Right ventricle myocardium inferior (tissue), 1 donor: ENCODE results near the gene CENPN. TPM values are rescaled to one million over a fixed set of nuclear protein-coding genes. Genes with fewer than 3 reads are reported as not detected.
A peak's percentile ranks its signal among the peaks of the same experiment; 100 is the strongest.

ENCODE experiments used
- ATAC-seq: fragments of 200-7000 bp; cut with Tn5 transposase; one replicate; pipeline ENCODE4 v1.9.1; 2020; ENCODE audit warnings: mild to moderate bottlenecking, moderate library complexity
- DNase-seq: peaks from one replicate; pipeline ENCODE4 v3.0.0; 2021; ENCODE audit errors: missing footprints
- intact Hi-C: fragments of 100-400 bp; cut with DNase I; formaldehyde crosslinking; loops from one replicate; pipeline ENCODE4 v1.11.0; 2022
- total RNA-seq: library from RNA; stranded (reverse); fragmentation: NEBNext Ultra II Directional; extraction: Animal tissue kit (Norgen Biotek cat#: 25700); gene quantifications from one replicate; pipeline ENCODE4 v1.2.1, GENCODE V29; 2021
- donor health status: DM: no; HTN: yes; CAD: no; lungs with severe emphysema.

CENPN gene
- total RNA-seq, 1 donor from 2014 or later: 8.9 TPM

- intact Hi-C loops: no loop called here
- DNase-seq: no peak
- ATAC-seq: no peak
These were observed 17.2 kb upstream of the CENPN start for GRCh38 chr16:80989801-80990200.

GRCh38 chr16:80990577-80990976 is 16.4 kb upstream of the CENPN start:
- DNase-seq (no peak), ATAC-seq (no peak)
- intact Hi-C loops: no loop called here

DNA sequence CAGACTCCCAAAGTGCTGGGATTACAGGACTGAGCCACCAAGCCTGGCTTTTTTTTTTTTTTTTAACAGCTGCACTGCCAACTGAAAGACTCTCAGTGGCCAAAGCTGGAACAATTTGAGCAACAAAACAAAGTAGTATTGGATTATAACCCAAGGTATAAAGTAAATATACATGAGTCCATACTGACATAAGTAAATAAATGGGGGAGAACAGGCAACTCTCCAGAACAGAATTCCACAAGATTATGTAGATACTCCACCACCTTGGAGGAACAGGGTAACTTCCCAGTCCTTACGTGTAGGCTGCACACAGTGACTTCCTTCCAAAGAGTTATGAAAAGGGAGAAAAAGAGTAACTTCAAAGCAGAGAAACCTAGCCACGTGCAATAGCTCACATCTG is 16.0 kb upstream of the CENPN start:
- no peak for DNase-seq
- no peak for ATAC-seq
- intact Hi-C loops: no loop called here

DNA sequence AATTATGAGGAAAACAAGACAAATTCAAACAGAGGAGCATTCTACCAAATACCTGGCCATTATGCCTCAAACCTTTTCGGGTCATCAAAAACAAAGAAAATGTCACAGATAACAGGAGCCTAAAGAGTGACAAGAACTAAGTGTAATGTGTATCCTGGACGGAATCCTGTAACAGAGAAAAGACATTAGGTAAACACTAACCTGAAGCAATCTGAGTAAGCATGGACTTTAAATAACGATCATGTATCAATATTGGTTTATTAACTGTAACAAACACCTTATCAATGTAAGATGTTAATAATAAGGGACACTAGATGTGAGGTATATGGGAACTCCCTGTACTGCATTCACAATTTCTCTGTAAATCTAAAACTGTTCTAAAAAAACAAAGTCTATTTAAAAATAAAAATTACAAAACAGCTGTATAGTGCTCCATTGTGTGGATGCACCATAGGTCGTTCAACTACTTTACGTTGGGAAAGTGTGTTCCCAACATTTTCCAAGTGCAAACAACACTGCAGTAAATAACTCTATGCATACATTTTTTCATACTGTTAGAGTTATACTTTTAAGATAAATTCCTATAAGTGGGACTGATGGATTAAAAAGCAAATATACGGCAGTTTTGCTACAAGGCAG is 15.1 kb upstream of the CENPN start:
- intact Hi-C loops: no loop called here
- DNase-seq (no peak), ATAC-seq (no peak)

GRCh38 chr16:80992676-80993293 is 14.2 kb upstream of the CENPN start:
- ATAC-seq: no peak
- intact Hi-C loops: no loop called here
- DNase-seq: no peak

DNA sequence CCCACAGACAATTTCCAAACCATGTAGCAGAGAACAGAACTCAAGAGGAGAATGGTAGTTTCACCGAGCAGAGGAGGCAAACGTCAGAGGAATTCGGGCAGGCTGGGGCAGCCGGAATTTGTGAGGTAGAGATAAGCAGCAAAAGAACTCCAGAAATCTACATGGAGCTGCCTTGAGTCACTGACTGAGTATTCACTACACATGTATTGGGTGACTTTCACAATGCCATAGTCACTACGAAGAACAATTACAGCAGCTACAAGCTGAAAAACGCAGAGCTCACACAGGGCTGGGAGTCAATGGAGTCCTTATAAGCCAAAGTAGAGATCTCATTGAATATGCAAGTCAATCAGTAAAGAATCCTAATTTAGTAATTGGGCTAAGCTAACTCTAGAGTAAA is 13.7 kb upstream of the CENPN start:
- peak; percentile 63 for ATAC-seq
- intact Hi-C loops: no loop called here
- DNase-seq: no peak

DNA sequence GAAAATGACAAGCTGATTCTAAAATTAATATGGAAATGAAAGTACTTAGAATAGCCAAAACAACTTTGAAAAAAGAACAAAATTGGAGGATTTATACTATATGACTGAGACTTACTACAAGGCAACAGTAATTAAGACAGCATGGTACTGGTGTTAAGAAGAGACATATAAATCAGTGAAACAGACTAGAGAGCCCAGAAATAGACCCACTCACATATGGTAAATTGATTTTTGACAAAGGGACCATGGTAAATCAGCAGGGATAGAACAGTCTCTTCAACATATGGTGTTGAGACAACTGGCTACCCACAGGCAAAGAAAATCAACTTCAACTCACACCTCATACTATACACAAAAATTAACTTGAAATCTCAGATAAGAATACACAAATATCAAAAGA is 13.2 kb upstream of the CENPN start:
- DNase-seq (no peak), ATAC-seq (no peak)
- intact Hi-C loops: no loop called here

GRCh38 chr16:80994451-80994850 is 12.6 kb upstream of the CENPN start:
- DNase-seq (no peak), ATAC-seq (no peak)
- intact Hi-C loops: no loop called here

DNA sequence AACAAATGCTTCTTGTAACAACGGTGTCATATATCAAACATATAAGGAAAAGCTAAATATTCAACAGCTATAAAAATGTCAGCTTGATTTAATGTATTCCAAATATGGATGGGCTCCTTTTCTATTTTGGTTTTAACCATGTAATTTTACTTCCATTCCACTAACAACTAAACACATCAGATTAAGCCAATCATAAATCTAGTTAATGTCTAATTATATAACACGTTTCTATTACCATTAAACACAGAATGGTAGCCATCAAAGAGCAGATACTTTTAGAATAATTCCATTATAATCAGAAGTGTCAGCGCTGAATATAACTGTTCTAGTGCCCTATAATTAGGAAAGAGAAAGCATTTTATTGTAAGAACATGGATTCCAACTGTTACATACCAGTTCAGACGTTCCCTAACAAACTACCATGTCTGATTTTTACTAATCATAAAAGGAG is 10.3 kb upstream of the CENPN start:
- DNase-seq (no peak), ATAC-seq (no peak)
- intact Hi-C loops: no loop called here

GRCh38 chr16:80997139-80997798 is 9.7 kb upstream of the CENPN start:
- intact Hi-C loops: no loop called here
- no peak for DNase-seq
- ATAC-seq: no peak

- no peak for DNase-seq
- no peak for ATAC-seq
- intact Hi-C loops: no loop called here
These were observed 8.9 kb upstream of the CENPN start for GRCh38 chr16:80997964-80998620.

- DNase-seq (no peak), ATAC-seq (no peak)
- intact Hi-C loops: loop anchor here (10.0 kb wide), 1 partner anchor 734 kb away; no protein-coding TSS in a partner anchor
These were observed 6.1 kb upstream of the CENPN start for GRCh38 chr16:81000873-81001272.

- DNase-seq (no peak), ATAC-seq (no peak)
- intact Hi-C loops: loop anchor here (10.0 kb wide), 1 partner anchor 733 kb away; no protein-coding TSS in a partner anchor
These were observed 5.7 kb upstream of the CENPN start for GRCh38 chr16:81001330-81001729.

GRCh38 chr16:81003064-81003463 is 4.0 kb upstream of the CENPN start:
- DNase-seq: no peak
- ATAC-seq: no peak
- intact Hi-C loops: loop anchor here (10.0 kb wide), 1 partner anchor 732 kb away; no protein-coding TSS in a partner anchor

- DNase-seq (no peak), ATAC-seq (no peak)
- intact Hi-C loops: loop anchor here (10.0 kb wide), 1 partner anchor 731 kb away; no protein-coding TSS in a partner anchor
These were observed 3.2 kb upstream of the CENPN start for GRCh38 chr16:81003610-81004460.

DNA sequence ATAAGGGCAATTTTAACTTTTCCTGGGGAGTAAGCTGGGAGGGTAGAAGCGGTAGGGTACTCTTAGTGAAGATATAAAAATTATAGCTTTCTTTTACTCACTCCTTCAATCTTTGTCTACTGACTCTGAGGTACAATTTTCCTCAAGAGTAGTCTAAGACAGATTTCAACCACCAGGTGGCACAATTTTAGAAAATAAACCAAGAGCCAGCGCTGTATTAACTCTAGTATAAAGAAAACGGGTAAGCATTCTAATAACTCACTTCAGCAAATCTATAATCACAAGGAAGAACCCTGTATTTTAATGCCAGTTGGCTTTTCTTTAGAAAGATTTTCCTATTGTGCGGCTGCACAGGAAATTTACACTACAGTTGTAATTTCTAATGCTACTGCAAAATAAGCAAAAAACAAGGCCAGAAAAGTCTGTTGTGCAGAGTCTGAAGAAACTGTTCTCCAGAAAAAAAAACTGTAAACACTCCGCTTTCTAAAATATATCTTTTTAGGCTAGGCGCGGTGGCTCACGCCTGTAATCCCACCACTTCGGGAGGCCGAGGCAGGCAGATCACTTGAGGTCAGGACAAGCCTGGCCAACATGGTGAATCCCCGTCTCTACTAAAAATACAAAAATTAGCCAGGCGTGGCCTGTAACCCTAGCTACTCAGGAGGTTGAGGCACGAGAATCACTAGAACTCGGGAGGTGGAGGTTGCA is 2.2 kb upstream of the CENPN start:
- ATAC-seq: no peak
- intact Hi-C loops: loop anchor here (10.0 kb wide), 1 partner anchor 730 kb away; no protein-coding TSS in a partner anchor
- DNase-seq: no peak

DNA sequence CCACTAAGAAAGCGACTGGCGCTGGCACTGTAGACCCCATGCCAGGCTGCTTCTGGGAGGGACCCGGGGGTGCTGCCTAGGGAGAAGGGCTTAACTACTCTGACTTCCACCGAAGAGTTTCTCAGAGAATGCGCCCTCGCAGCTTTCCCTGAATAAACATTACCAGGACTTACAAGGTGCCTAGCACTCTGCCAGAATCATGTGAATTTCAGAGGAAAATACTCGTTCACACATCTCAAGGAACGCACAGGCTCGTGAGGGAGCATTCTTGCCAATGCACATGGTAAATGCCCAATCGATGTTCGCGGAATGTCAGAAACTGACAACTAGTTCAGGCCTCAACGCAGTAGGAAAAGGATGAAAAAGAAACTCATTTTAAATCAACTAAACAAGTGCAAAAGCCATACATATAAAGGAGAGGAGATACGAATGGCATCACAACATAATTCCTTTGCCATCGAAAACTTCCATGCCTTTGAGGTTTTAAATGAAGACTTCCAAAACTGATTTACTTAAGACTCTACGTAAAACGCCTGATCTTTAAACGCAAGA is 1.3 kb upstream of the CENPN start:
- ATAC-seq (no peak), DNase-seq (no peak)
- intact Hi-C loops: loop anchor here (2.0 to 10.0 kb wide), 2 partner anchors 71 to 729 kb away; partner anchors contain the start of gene C16orf46
